Trophoblast cell (in vitro differentiated cells and primary cell): Measurements from ENCODE around the gene CLDN17.

Experiments used
- DNase-seq, 2 donors: peaks; one replicate each; pipeline ENCODE4 v3.0.0-alpha.2; 2016
- H2AFZ ChIP-seq: 2 replicates; pipeline ENCODE4 v1.6.1; 2013; ENCODE audit warnings: low read length, moderate library complexity, mild to moderate bottlenecking; ENCODE audit not compliant: insufficient read depth, poor library complexity
- H2AK5ac ChIP-seq: 2 replicates; pipeline ENCODE4 v1.6.1; 2013; ENCODE audit warnings: mild to moderate bottlenecking, low read length
- H2BK120ac ChIP-seq: 2 replicates; pipeline ENCODE4 v1.6.1; 2013; ENCODE audit warnings: low read length, mild to moderate bottlenecking, moderate library complexity; ENCODE audit not compliant: insufficient read depth, poor library complexity
- H2BK12ac ChIP-seq: 2 replicates; pipeline ENCODE4 v1.6.1; 2013; ENCODE audit warnings: mild to moderate bottlenecking, low read length, moderate library complexity
- H2BK5ac ChIP-seq: 2 replicates; pipeline ENCODE4 v1.6.1; 2013; ENCODE audit warnings: low read length, low read depth, moderate library complexity, mild to moderate bottlenecking; ENCODE audit not compliant: poor library complexity
- H3K14ac ChIP-seq: 2 replicates; pipeline ENCODE4 v1.6.1; 2013; ENCODE audit warnings: mild to moderate bottlenecking, low read length
- H3K18ac ChIP-seq: 2 replicates; pipeline ENCODE4 v1.6.1; 2013; ENCODE audit warnings: mild to moderate bottlenecking, low read length
- H3K23ac ChIP-seq: 2 replicates; pipeline ENCODE4 v1.6.1; 2013; ENCODE audit warnings: low read length
- H3K27ac ChIP-seq: 2 replicates; pipeline ENCODE4 v1.5.1; 2013; ENCODE audit warnings: low read depth, mild to moderate bottlenecking, inconsistent platforms, low read length, moderate library complexity
- H3K27me3 ChIP-seq: 2 replicates; pipeline ENCODE4 v1.6.1; 2013; ENCODE audit warnings: inconsistent platforms, mild to moderate bottlenecking, low read length, moderate library complexity; ENCODE audit not compliant: insufficient read depth
- H3K36me3 ChIP-seq, 2 experiments: 1 replicate in 1 of 2; 2 replicates in 1 of 2; pipeline ENCODE4 v1.6.1; 2013; ENCODE audit warnings: low read length in 2 of 2, mild to moderate bottlenecking in 2 of 2, moderate library complexity in 1 of 2; ENCODE audit not compliant: insufficient read depth in 2 of 2, control insufficient read depth in 1 of 2
- H3K4ac ChIP-seq: 2 replicates; pipeline ENCODE4 v1.6.1; 2013; ENCODE audit warnings: low read depth, mild to moderate bottlenecking, low read length, moderate library complexity
- H3K4me1 ChIP-seq, 2 experiments: 1 replicate in 1 of 2; 2 replicates in 1 of 2; pipeline ENCODE4 v1.6.1; 2013; ENCODE audit warnings: low read length in 2 of 2, mild to moderate bottlenecking in 2 of 2, moderate library complexity in 1 of 2; ENCODE audit not compliant: insufficient read depth in 2 of 2, control insufficient read depth in 1 of 2
- H3K4me2 ChIP-seq: 2 replicates; pipeline ENCODE4 v1.6.1; 2013; ENCODE audit warnings: inconsistent platforms, mild to moderate bottlenecking, low read length, moderate library complexity
- H3K4me3 ChIP-seq: 2 replicates; pipeline ENCODE4 v1.5.1; 2013; ENCODE audit warnings: mild to moderate bottlenecking, low read depth, low read length, inconsistent platforms
- H3K79me1 ChIP-seq: one replicate; pipeline ENCODE4 v1.6.1; 2013; ENCODE audit warnings: low read length
- H3K79me2 ChIP-seq: 2 replicates; pipeline ENCODE4 v1.6.1; 2013; ENCODE audit warnings: low read length, mild to moderate bottlenecking; ENCODE audit not compliant: control insufficient read depth, insufficient read depth, poor library complexity
- H3K9ac ChIP-seq: 2 replicates; pipeline ENCODE4 v1.6.1; 2013; ENCODE audit warnings: mild to moderate bottlenecking, low read length
- H3K9me3 ChIP-seq: 2 replicates; pipeline ENCODE4 v1.6.1; 2013; ENCODE audit warnings: low read depth, mild to moderate bottlenecking, control low read depth, inconsistent platforms, low read length; ENCODE audit not compliant: insufficient read depth
- H4K12ac ChIP-seq: 2 replicates; pipeline ENCODE4 v1.6.1; 2013; ENCODE audit warnings: low read depth, mild to moderate bottlenecking, low read length, moderate library complexity
- H4K8ac ChIP-seq: 2 replicates; pipeline ENCODE4 v1.6.1; 2013; ENCODE audit warnings: low read depth, mild to moderate bottlenecking, low read length, moderate library complexity
- H4K91ac ChIP-seq: one replicate; pipeline ENCODE4 v1.6.1; 2013; ENCODE audit warnings: low read depth, mild to moderate bottlenecking, low read length, moderate library complexity
- WGBS: extraction: QIAGEN DNeasy Blood & Tissue Kit; methylation state at CpG from one replicate; pipeline ENCODE4 v1.1.7; 2013; ENCODE audit warnings: missing lambda C conversion rate; ENCODE audit not compliant: insufficient read length, insufficient coverage; ENCODE audit errors: extremely low coverage; 5-methylcytosine and 5-hydroxymethylcytosine counted together

The CLDN17 gene

DNA sequence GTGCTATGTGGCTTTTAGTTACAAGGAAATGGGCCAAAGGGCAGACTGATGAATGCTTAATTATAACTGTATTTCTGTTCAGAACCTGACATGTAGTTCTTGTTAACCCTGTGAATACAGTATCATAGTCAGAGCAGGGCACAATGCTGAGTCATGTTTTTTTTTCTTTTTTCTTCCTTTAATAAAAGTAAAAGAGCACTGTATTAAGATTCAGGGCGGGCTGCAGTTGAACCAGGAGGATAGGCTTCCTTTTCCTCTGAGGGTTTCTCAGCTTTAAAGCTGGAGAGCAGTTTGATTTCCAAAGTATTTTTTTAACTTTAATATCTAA lies 40.6 kb upstream of the CLDN17 start:
- Histone ChIP-seq H4K8ac (no peak overlapping the region), H3K4ac (no peak overlapping the region), H3K79me1 (no peaks in the 10 kb centered on the region), H3K4me1 (peaks cover 2 to 3% of the 10 kb centered on the region in 2 experiments), H3K36me3 (no peaks in the 10 kb centered on the region), H3K9ac (no peak overlapping the region), H3K23ac (no peak overlapping the region), H2BK120ac (no peak overlapping the region), H3K9me3 (no peaks in the 10 kb centered on the region), H3K4me2 (no peak overlapping the region), H3K14ac (no peak overlapping the region), H4K91ac (no peak overlapping the region), H2AK5ac (no peak overlapping the region), H2BK5ac (no peak overlapping the region), H3K4me3 (no peak overlapping the region), H3K18ac (no peak overlapping the region), H3K27me3 (no peaks in the 10 kb centered on the region), H4K12ac (no peak overlapping the region), H3K27ac (no peak overlapping the region), H2BK12ac (no peak overlapping the region), H3K79me2 (no peaks in the 10 kb centered on the region), H2AFZ (no peak overlapping the region)
- no peak for DNase-seq
- no CpG with 5 or more reads among the region's 1 CpG for WGBS

DNA sequence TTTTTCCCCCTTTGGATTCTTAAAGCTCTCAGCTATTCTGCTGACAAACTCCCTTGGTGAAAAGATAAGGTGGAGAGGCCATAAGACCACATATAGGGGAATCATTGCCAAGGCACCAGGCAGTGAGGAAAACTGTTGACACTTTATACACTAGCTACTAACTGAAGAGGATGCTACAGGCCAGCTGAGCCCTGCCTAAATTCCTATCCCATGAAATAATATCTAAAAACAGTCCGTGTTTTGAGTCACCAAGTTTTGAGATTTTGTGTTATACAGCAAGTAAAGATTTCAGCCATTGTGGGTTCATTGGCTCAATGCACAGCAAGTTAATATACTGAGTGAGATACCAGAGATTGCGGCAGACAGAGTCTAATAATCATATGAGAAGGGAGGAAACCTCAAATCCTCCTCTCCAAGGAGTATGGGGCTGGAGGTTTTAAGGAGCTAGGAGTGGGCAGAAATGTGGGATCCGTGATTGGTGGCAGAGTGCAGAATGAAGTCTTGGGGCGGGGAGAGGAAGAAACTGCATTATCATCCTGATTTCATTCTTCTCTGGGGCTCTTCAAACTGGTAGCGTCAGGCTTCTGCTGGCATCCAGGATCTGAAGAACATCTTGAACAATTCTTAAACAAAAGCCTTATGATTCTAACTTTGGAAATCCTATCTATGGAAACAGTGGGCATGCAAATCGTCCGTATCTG lies 40.1 kb upstream of the CLDN17 start:
- DNase-seq = peak in 1 of 2 donors; percentile 38
- Histone ChIP-seq H3K79me2 (no peaks in the 10 kb centered on the region), H3K4ac (no peak overlapping the region), H2BK5ac (no peak overlapping the region), H3K4me3 (no peak overlapping the region), H3K18ac (no peak overlapping the region), H3K9ac (no peak overlapping the region), H3K4me2 (no peak overlapping the region), H4K12ac (no peak overlapping the region), H4K8ac (no peak overlapping the region), H2AFZ (no peak overlapping the region), H2BK120ac (no peak overlapping the region), H3K23ac (no peak overlapping the region), H3K27me3 (no peaks in the 10 kb centered on the region), H3K4me1 (peaks cover 2 to 3% of the 10 kb centered on the region in 2 experiments), H2BK12ac (no peak overlapping the region), H3K9me3 (no peaks in the 10 kb centered on the region), H3K36me3 (no peaks in the 10 kb centered on the region), H3K79me1 (no peaks in the 10 kb centered on the region), H3K27ac (no peak overlapping the region), H3K14ac (no peak overlapping the region), H2AK5ac (no peak overlapping the region), H4K91ac (no peak overlapping the region)
- no CpG with 5 or more reads among the region's 7 CpGs for whole genome bisulfite sequencing

- Histone ChIP-seq H3K79me2 (no peaks in the 10 kb centered on the region), H2BK5ac (no peak overlapping the region), H2BK120ac (no peak overlapping the region), H3K4ac (no peak overlapping the region), H3K27ac (no peak overlapping the region), H3K79me1 (no peaks in the 10 kb centered on the region), H3K14ac (no peak overlapping the region), H4K8ac (no peak overlapping the region), H3K36me3 (no peaks in the 10 kb centered on the region), H3K4me1 (no peaks in the 10 kb centered on the region), H3K4me3 (no peak overlapping the region), H4K12ac (no peak overlapping the region), H3K9ac (no peak overlapping the region), H2AK5ac (no peak overlapping the region), H3K9me3 (no peaks in the 10 kb centered on the region), H2AFZ (no peak overlapping the region), H3K18ac (no peak overlapping the region), H2BK12ac (no peak overlapping the region), H3K4me2 (no peak overlapping the region), H3K23ac (no peak overlapping the region), H3K27me3 (no peaks in the 10 kb centered on the region), H4K91ac (no peak overlapping the region)
- no CpG with 5 or more reads among the region's 2 CpGs for WGBS
- DNase-seq = no peak
Measured at GRCh38 chr21:30200000-30200399, 33.4 kb upstream of the CLDN17 start.

DNA sequence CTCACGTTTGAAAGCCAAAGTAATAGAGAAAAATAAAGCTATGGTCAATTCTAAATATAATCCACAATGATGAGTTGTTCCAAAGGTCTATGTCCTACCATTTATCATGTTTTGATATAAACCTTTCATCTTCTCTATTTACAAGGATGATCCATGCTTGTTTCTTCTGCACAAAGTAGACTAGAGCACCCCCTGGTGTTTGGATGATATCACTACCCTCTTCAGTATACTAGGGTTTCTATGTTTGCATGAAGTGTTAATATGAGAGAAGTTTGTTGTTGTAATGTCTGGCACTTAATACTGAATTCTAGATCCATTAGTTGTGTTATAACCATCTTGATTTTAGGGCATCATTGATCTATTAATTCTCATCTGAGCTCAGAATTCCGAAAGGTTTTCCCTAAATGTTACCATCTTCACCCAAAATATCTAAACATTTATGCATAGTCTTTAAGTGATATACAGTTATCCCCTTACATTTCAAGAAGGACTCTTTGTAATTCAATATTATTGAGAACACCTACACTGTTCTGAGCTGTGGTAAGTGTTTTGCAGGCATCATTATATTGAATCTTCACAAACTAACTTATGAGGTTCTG lies 28.2 kb upstream of the CLDN17 start:
- Histone ChIP-seq H2AK5ac (no peak overlapping the region), H2AFZ (no peak overlapping the region), H3K4me2 (no peak overlapping the region), H4K12ac (no peak overlapping the region), H3K9ac (no peak overlapping the region), H3K4me3 (no peak overlapping the region), H2BK5ac (no peak overlapping the region), H3K23ac (no peak overlapping the region), H4K8ac (no peak overlapping the region), H3K79me1 (no peaks in the 10 kb centered on the region), H3K79me2 (no peaks in the 10 kb centered on the region), H3K18ac (no peak overlapping the region), H4K91ac (no peak overlapping the region), H3K4me1 (no peaks in the 10 kb centered on the region), H3K9me3 (no peaks in the 10 kb centered on the region), H3K4ac (no peak overlapping the region), H3K27ac (no peak overlapping the region), H3K36me3 (no peaks in the 10 kb centered on the region), H3K14ac (no peak overlapping the region), H2BK12ac (no peak overlapping the region), H2BK120ac (no peak overlapping the region), H3K27me3 (no peaks in the 10 kb centered on the region)
- peak in 1 of 2 donors; percentile 75 for DNase-seq
- WGBS = no CpG with 5 or more reads among the region's 2 CpGs
